22Rv1 (cell line): Measurements from ENCODE around the gene KAT7.

Experiments used
- CTCF ChIP-seq: fragments of 450-650 bp; IDR thresholded peaks from 2 replicates; pipeline ENCODE4 v1.5.1; 2017; ENCODE audit warnings: mild to moderate bottlenecking
- ZFX ChIP-seq: fragments of 450-650 bp; IDR thresholded peaks from 2 replicates; pipeline ENCODE4 v1.6.1; 2017; ENCODE audit warnings: antibody characterized with exemption, borderline replicate concordance

DNA sequence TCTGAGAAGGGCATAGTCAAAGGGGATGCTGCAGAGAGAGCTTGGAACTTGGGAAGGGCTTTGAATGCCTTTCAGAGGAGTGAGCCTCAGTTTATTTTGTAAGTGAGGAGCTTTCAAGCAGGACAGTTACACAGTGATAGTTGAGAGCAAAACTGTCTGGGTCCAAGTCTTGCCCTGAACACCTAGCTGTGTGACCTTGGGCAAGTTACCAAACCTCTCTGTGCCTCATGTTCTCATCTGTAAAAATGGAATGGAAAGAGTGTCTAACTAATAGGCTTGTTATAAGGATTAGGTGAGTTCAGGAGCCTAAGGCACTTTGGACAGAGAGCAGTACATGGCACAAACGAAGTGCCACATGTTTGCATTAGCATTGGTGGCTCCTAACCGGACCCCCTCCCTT is 86.4 kb downstream of the KAT7 start:
- TF ChIP-seq CTCF (no peak), ZFX (no peak)
